HepG2 (cell line): Measurements from ENCODE around the gene ZNF764. TPM values are rescaled to one million over a fixed set of nuclear protein-coding genes. Genes with fewer than 3 reads are reported as not detected.
A peak's percentile ranks its signal among the peaks of the same experiment; 100 is the strongest.

ENCODE experiments used
- BCL6 ChIP-seq: IDR thresholded peaks from 2 replicates; pipeline ENCODE4 v1.6.1; 2016; ENCODE audit warnings: missing genetic modification reagents, missing compliant biosample characterization
- CBX5 ChIP-seq: sonication (generic); formaldehyde crosslinking; IDR thresholded peaks from 2 replicates; pipeline ENCODE4 v1.4.0; 2020; ENCODE audit warnings: missing genetic modification reagents, borderline replicate concordance
- FOXO1 ChIP-seq: sonication (generic); formaldehyde crosslinking; IDR thresholded peaks from 2 replicates; pipeline ENCODE4 v1.4.0; 2020; ENCODE audit warnings: missing genetic modification reagents
- GATAD1 ChIP-seq: IDR thresholded peaks from 2 replicates; pipeline ENCODE4 v1.6.1; 2016; ENCODE audit warnings: missing genetic modification reagents, missing compliant biosample characterization
- HNRNPL ChIP-seq: fragments of 200-400 bp; formaldehyde crosslinking; IDR thresholded peaks from 2 replicates; pipeline ENCODE4 v1.6.1; 2017; ENCODE audit warnings: mild to moderate bottlenecking, low read depth, low read length
- IKZF1 ChIP-seq: fragments of 450-650 bp; IDR thresholded peaks from 2 replicates; pipeline ENCODE4 v1.7.1; 2016
- KAT8 ChIP-seq: IDR thresholded peaks from 2 replicates; pipeline ENCODE4 v1.6.1; 2016; ENCODE audit warnings: missing genetic modification reagents, missing compliant biosample characterization
- NONO ChIP-seq, 2 experiments: fragments of 450-650 bp in 1 of 2; sonication (generic) in 1 of 2; formaldehyde crosslinking in 1 of 2; IDR thresholded peaks in 1 of 2; conservative IDR thresholded peaks in 1 of 2; 2 replicates each; pipeline versions ENCODE4 v1.6.1 to v1.8.0; 2017 to 2022; ENCODE audit warnings: mild to moderate bottlenecking in 1 of 2, missing genetic modification reagents in 1 of 2, moderate library complexity in 1 of 2
- RNF2 ChIP-seq: fragments of 450-650 bp; conservative IDR thresholded peaks from 2 replicates; pipeline ENCODE4 v1.6.1; 2016; ENCODE audit warnings: low read depth
- SMAD1 ChIP-seq: sonication (generic); formaldehyde crosslinking; IDR thresholded peaks from 2 replicates; pipeline ENCODE4 v1.4.0; 2020; ENCODE audit warnings: missing genetic modification reagents, low read depth, mild to moderate bottlenecking, borderline replicate concordance
- SP5 ChIP-seq: IDR thresholded peaks from 2 replicates; pipeline ENCODE4 v1.6.1; 2016; ENCODE audit warnings: low read depth, borderline replicate concordance
- TP53 ChIP-seq: sonication (generic); formaldehyde crosslinking; conservative IDR thresholded peaks from 2 replicates; pipeline ENCODE4 v1.4.0; 2020; ENCODE audit warnings: missing genetic modification reagents
- YY1 ChIP-seq: IDR thresholded peaks from 2 replicates; pipeline ENCODE4 v1.6.1; 2011; ENCODE audit warnings: low read length, low read depth, moderate library complexity, mild to moderate bottlenecking; ENCODE audit not compliant: insufficient read depth, insufficient replicate concordance
- ZBTB2 ChIP-seq: sonication (generic); formaldehyde crosslinking; IDR thresholded peaks from 2 replicates; pipeline ENCODE4 v1.8.0; 2022; ENCODE audit warnings: low read depth, missing genetic modification reagents
- ZFX ChIP-seq: sonication (generic); formaldehyde crosslinking; IDR thresholded peaks from 2 replicates; pipeline ENCODE4 v1.4.0; 2020; ENCODE audit warnings: mild to moderate bottlenecking, low read depth, missing genetic modification reagents, moderate library complexity
- ZNF101 ChIP-seq: sonication (generic); formaldehyde crosslinking; IDR thresholded peaks from 2 replicates; pipeline ENCODE4 v1.4.0; 2020; ENCODE audit warnings: mild to moderate bottlenecking, low read depth, missing genetic modification reagents, borderline replicate concordance
- ZNF136 ChIP-seq: sonication (generic); formaldehyde crosslinking; IDR thresholded peaks from 2 replicates; pipeline ENCODE4 v1.8.1; 2022; ENCODE audit warnings: low read depth, mild to moderate bottlenecking, moderate library complexity, missing genetic modification reagents
- ZNF18 ChIP-seq: sonication (generic); formaldehyde crosslinking; IDR thresholded peaks from 2 replicates; pipeline ENCODE4 v1.8.0; 2022; ENCODE audit warnings: mild to moderate bottlenecking, missing genetic modification reagents; ENCODE audit not compliant: insufficient replicate concordance
- ZNF232 ChIP-seq: sonication (generic); formaldehyde crosslinking; IDR thresholded peaks from 2 replicates; pipeline ENCODE4 v1.4.0; 2020; ENCODE audit warnings: missing genetic modification reagents, borderline replicate concordance
- ZNF510 ChIP-seq: sonication (generic); formaldehyde crosslinking; IDR thresholded peaks from 2 replicates; pipeline ENCODE4 v1.4.0; 2020; ENCODE audit warnings: low read depth, mild to moderate bottlenecking, missing genetic modification reagents
- ZNF670 ChIP-seq: sonication (generic); formaldehyde crosslinking; IDR thresholded peaks from 2 replicates; pipeline ENCODE4 v1.8.0; 2022; ENCODE audit warnings: mild to moderate bottlenecking, missing genetic modification reagents, borderline replicate concordance
- polyA plus RNA-seq, 8 experiments: library from polyadenylated mRNA; depleted of rRNA in 3 of 8; stranded (reverse) in 7 of 8; unstranded in 1 of 8; fragments of >200 nt; fragmentation: Illumina TruSeq in 4 of 8; extraction: Trizol in 4 of 8; gene quantifications; 2 replicates each; pipeline versions ENCODE4 v1.2.1 to v1.2.3, GENCODE V29; 2011 to 2016; ENCODE audit warnings: low read depth in 4 of 8, missing spikeins in 1 of 8, mixed read lengths in 1 of 8; ENCODE audit not compliant: insufficient read depth in 1 of 8
- total RNA-seq, 5 experiments: library from RNA; depleted of rRNA; stranded (reverse); fragments of >200 nt; fragmentation: Illumina TruSeq; extraction: Trizol; gene quantifications; 2 replicates each; pipeline ENCODE4 v1.2.3, GENCODE V29; 2016; ENCODE audit warnings: low read depth in 1 of 5
- TF ChIP-seq, protein P1 (sequence below): sonication (generic); formaldehyde crosslinking; IDR thresholded peaks from 2 replicates; pipeline ENCODE4 v1.4.0; 2020; ENCODE audit warnings: missing genetic modification reagents
- TF ChIP-seq, protein P2 (sequence below): sonication (generic); formaldehyde crosslinking; conservative IDR thresholded peaks from 2 replicates; pipeline ENCODE4 v1.8.0; 2022; ENCODE audit warnings: mild to moderate bottlenecking, moderate library complexity, missing genetic modification reagents

The ZNF764 gene
- total and polyA plus RNA-seq, 2 of the 13 experiments (the other 11 are each of a cell fraction or from before 2014, with no cell fraction given) = 4.1 to 9.1 TPM

DNA sequence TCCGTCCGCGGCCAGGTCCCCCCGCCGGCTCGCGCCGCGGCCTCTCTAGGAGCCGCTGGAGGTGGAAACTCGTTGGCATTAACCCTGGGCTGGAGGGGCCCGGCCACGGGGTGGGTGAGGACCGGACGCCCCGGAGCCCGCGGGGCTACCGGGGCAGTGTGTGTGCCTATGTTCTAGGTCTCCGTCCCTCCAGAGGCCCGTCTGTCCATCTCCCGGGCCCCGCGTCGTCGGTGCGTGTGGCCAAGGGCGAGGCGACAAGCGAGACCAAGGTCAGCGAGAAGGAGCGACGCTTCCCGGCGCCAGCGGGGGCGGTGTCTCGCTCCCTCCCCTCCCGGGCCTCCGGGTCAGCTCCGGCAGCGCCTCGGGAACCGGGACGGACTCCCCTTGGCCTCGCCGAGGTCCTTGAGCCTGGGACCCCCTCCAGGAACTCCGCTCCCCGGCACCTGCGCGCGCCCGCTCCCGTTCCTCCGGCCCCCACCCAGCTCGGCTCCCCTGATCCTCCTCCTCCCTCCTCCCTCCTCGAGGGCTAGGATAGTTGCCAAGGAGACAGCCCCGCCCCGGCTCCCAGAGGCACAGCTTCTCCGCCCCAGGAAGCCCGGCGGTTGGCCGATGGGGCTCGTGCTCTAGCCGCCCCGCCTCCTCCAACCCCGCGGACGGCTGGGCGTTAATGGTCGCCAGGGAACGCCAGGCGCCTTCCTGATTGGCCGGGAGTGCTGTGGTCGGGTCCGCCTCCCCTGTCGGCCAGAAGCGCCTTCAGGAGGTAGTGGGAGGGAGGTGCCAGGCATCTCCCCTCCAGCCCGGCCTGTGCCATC lies 31.1 kb downstream of the ZNF764 start (continued):
- TF ChIP-seq BCL6 (CRISPR knock-in tag) (peak; percentile 25; the same call in 1 of the 2 replicates), ZNF136 (0 out of 2 replicates have a peak, but pooled peaks have one; percentile 73), IKZF1 (no peak), HNRNPL (peak; percentile 59; the same call in 1 of the 2 replicates), KAT8 (CRISPR knock-in tag) (peak; percentile 54), ZFX (CRISPR knock-in tag) (peak; percentile 82), FOXO1 (CRISPR knock-in tag) (peak; percentile 15; the same call in 1 of the 2 replicates), ZNF510 (CRISPR knock-in tag) (no peak), GATAD1 (peak; percentile 84), ZBTB2 (CRISPR knock-in tag) (peak; percentile 68; the same call in 1 of the 2 replicates), YY1 (peak; percentile 81), TP53 (CRISPR knock-in tag) (no peak), CBX5 (CRISPR knock-in tag) (no peak), SP5 (CRISPR knock-in tag) (peak; percentile 85), ZNF101 (CRISPR knock-in tag) (no peak), SMAD1 (CRISPR knock-in tag) (0 out of 2 replicates have a peak, but pooled peaks have one; percentile 24), ZNF232 (CRISPR knock-in tag) (peak; percentile 61; the same call in 1 of the 2 replicates), ZNF670 (CRISPR knock-in tag) (no peak), RNF2 (peak; percentile 61; the same call in 1 of the 2 replicates), ZNF18 (CRISPR knock-in tag) (no peak), NONO (IDR thresholded peaks at IDR 0.05) (no peak), NONO (CRISPR knock-in tag; conservative IDR thresholded peaks at IDR 0.05) (0 out of 2 replicates have a peak, but pooled peaks have one; percentile 37)
- TF ChIP-seq, protein P1, sequence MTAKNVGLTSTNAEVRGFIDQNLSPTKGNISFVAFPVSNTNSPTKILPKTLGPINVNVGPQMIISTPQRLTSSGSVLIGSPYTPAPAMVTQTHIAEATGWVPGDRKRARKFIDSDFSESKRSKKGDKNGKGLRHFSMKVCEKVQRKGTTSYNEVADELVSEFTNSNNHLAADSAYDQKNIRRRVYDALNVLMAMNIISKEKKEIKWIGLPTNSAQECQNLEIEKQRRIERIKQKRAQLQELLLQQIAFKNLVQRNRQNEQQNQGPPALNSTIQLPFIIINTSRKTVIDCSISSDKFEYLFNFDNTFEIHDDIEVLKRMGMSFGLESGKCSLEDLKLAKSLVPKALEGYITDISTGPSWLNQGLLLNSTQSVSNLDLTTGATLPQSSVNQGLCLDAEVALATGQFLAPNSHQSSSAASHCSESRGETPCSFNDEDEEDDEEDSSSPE = peak; percentile 44; the same call in 1 of the 2 replicates
- TF ChIP-seq, protein P2, sequence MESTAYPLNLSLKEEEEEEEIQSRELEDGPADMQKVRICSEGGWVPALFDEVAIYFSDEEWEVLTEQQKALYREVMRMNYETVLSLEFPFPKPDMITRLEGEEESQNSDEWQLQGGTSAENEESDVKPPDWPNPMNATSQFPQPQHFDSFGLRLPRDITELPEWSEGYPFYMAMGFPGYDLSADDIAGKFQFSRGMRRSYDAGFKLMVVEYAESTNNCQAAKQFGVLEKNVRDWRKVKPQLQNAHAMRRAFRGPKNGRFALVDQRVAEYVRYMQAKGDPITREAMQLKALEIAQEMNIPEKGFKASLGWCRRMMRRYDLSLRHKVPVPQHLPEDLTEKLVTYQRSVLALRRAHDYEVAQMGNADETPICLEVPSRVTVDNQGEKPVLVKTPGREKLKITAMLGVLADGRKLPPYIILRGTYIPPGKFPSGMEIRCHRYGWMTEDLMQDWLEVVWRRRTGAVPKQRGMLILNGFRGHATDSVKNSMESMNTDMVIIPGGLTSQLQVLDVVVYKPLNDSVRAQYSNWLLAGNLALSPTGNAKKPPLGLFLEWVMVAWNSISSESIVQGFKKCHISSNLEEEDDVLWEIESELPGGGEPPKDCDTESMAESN (CRISPR knock-in tag) = peak; percentile 67
